NCI-H1105 (cell line): ENCODE measurements around the gene CD46.

Experiments
- DNase-seq: peaks from one replicate; lab custom pipeline; 2025; lab: John Stamatoyannopoulos, UW

Gene CD46

GRCh38 chr1:207830788-207831187 is 78.9 kb downstream of the CD46 start:
- no peak for DNase-seq

GRCh38 chr1:207831517-207832327 is 79.9 kb downstream of the CD46 start:
- DNase-seq = no peak

GRCh38 chr1:207832796-207833195 is 80.9 kb downstream of the CD46 start:
- no peak for DNase-seq

DNA sequence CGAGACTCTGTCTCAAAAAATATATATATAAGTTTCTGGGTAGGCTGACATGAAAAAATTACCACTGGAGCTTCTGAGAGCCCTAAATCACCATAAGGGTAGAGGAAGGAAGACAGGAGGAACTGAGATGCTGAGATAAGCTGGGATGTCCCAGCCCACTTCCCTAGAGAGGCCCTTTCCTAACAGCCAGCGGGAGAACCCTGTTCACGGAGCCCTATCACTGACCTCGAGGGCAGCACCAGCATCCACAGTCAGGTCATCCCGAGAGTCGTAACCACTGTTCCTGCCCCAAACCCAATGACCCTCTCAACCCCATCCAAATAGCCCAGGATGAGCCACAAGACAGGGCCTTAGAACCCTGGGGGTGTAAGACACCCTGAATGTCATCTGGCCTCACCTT is 81.5 kb downstream of the CD46 start:
- DNase-seq = no peak

DNA sequence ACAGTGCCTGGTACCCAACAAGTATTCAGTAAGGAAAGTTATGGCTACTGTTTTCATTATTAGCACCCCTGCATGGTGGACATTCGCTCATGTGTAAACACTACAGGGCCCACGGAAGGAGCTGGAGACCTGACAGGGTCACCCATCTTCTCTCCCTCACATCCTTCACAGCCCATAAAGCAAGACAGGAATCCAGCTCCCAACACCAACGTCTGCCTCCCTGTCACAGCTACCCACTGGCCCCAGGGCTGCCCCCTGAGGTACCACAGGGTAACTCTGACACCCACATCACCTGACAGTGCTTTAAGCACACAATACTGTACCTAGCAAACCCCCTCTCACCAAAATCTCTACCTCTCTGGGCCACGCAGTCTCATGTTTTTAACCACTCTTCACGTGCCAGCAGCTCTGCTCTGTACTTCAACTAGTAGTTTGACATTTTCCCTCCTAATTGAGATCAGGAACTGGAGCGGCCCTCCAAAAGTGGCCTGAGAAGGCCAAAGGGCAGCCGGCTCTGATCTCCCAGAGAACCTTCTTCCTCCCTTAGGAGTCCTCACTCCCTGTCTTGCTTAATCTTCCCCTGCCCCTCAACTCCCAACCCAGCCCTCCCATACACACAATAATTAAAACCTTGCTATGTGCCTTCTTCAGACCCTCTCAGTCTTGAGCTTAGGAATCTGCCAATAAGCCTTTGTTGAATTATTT is 82.3 kb downstream of the CD46 start:
- DNase-seq = no peak

GRCh38 chr1:207835958-207836357 is 84.1 kb downstream of the CD46 start:
- DNase-seq = no peak

DNA sequence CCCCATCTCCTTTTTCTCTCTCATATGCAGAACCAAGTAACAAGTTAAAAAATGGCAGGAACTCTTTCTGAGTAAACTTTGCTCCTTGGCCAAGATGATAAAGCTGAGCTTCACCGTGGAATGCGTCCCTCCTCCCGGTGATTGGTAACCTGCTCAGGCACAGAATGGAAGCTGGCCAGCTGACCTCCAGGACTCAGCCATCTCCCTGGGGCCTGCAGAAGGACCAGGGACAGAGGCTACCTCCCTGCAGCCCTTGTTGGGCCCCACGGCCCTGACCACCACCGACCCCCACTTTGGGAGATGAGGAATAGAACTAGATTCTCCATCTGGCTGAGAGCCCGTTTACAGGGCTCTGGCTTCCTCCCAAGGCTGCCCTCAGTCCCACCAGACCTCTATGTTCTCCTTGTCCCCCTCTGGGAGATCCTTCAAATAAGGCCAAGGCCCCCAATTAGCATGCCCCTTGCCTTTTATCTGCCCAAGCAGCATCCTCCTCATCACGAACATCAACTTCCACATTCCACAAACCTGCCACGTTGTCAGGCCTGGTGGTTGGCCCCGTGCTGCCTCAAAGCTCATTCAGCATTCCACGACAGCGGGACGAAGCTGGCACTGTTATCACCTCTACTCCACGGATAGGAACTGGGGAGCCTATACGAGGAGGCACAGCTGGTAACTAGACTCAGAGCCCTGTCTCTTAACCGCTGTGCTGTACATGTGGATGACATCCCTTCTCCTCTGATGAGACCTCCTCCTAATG is 84.9 kb downstream of the CD46 start:
- no peak for DNase-seq

DNA sequence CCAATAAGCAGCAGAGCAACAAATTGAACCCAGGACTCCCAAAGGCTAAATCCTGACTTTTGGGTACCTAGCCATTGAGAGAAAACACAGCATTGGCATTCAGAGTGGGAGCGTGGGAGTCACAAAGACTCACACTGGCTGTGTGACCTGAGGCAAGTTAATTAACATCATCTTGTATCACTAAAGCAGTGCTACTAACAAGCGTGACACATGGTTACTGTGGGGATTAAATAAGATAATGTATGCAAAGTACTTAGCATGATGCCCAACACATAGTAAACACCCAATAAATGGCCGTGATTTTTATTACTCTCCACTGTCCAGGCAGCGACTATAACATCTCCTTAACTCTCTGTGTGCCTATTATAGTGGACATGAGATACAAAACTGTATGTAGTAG is 85.8 kb downstream of the CD46 start:
- DNase-seq = no peak

- no peak for DNase-seq
Measured at GRCh38 chr1:207838156-207839082, 86.6 kb downstream of the CD46 start.

- no peak for DNase-seq
Measured at GRCh38 chr1:207839083-207839413, 87.2 kb downstream of the CD46 start.

DNA sequence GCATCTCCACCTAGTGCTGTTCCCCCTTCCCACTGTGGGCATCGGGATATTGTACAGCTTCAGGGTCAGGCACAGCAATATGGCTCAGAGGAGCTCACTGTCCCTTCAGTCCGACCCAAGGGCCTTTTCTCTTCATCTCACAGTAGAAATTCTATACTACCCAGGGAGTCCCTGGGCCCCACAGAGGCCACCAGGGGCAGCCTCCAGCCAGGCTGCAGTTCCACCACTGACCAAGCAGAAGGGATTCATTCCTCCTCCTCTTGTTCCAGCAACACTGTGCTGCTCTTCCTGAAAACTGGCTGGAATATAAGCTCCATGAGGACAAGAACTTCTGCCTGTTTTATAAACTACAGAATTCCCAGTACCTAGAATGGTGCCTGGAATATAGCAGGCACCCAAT is 88.5 kb downstream of the CD46 start:
- no peak for DNase-seq

GRCh38 chr1:207841293-207841692 is 89.4 kb downstream of the CD46 start:
- DNase-seq = no peak

- DNase-seq = no peak
Measured at GRCh38 chr1:207841901-207842300, 90.0 kb downstream of the CD46 start.

DNA sequence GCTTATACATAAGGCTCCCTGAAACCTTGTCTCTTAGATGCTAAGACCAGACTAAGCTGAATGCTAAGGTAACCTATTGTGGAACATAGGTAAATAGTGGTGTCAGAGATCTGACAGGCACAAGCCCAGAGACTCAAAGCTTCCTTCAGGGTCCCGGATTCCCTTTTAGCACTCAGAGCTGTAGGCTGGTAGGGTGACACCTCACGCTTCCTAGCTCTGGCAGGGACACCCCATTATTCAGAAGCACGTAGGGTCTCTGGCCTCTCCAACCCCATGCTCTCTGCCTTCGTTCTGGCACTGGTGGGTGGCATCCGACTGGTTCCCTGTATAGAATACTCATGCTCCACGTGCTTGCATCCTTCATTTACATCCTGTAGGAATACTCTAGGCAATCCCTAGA is 90.7 kb downstream of the CD46 start:
- no peak for DNase-seq

DNA sequence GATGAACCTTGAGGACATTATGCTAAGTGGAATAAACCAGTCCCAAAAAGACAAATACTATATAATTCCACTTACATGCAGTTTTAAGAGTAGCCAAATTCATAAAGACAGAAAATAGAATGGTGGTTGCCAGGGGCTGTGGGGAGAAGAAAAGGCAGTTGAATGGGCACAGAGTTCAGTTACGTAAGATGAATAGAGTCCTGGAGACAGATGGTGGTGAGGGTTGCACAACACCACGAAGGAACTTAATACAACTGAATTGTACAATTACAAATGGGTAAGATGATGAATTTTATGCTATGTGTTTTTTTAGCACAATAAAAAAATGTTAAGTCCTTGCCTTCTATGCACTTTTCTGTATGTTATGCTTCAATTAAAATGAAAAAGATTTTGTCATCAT is 92.5 kb downstream of the CD46 start:
- no peak for DNase-seq
